Measurements from ENCODE around the gene CCL2.
A peak's percentile ranks its signal among the peaks of the same experiment; 100 is the strongest.

Gene CCL2

DNA sequence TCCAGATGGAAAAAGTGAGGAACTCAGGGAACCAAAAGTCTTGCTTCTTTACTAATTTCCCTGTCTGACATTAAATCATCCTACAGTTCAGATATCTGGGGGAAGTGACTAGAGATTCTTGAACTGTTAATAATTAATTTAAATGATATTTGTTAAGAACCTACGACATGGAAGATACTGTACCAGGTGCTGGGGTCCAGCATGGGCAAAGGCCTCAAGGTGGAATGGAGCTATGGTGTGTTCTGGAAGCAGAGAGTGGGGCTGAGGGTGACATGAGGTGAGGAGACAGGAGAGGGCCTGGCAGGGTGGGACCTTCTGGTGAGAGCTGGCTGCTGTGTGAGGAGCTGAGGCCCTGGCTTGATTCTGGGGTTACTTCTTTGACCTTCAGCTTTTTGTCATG is 6.0 kb upstream of the CCL2 start:
- Histone ChIP-seq H3K4me3 (replicated peaks; ENCODE audit: insufficient read depth, low read length) (no peak overlapping the region), H3K27me3 (ENCODE audit: insufficient read depth, poor library complexity, severe bottlenecking) (no peaks in the 10 kb centered on the region), H3K27ac (replicated peaks) (peak overlapping the region; percentile 84)
- DNase-seq (ENCODE audit: low read depth in 1 of 2, low spot score in 1 of 2) = no peak
- TF ChIP-seq GABPA (IDR thresholded peaks at IDR 0.05; ENCODE audit: low read depth) = no peak
- TF ChIP-seq, protein P1, sequence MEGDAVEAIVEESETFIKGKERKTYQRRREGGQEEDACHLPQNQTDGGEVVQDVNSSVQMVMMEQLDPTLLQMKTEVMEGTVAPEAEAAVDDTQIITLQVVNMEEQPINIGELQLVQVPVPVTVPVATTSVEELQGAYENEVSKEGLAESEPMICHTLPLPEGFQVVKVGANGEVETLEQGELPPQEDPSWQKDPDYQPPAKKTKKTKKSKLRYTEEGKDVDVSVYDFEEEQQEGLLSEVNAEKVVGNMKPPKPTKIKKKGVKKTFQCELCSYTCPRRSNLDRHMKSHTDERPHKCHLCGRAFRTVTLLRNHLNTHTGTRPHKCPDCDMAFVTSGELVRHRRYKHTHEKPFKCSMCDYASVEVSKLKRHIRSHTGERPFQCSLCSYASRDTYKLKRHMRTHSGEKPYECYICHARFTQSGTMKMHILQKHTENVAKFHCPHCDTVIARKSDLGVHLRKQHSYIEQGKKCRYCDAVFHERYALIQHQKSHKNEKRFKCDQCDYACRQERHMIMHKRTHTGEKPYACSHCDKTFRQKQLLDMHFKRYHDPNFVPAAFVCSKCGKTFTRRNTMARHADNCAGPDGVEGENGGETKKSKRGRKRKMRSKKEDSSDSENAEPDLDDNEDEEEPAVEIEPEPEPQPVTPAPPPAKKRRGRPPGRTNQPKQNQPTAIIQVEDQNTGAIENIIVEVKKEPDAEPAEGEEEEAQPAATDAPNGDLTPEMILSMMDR (IDR thresholded peaks at IDR 0.05; ENCODE audit: insufficient read depth, low read length) = no peak
- no peak for TF ChIP-seq POLR2AphosphoS5 (IDR thresholded peaks at IDR 0.05; ENCODE audit: low read depth)
- no peak for TF ChIP-seq SPI1 (IDR thresholded peaks at IDR 0.05; ENCODE audit: borderline replicate concordance, low read depth)
- TF ChIP-seq, protein P2, sequence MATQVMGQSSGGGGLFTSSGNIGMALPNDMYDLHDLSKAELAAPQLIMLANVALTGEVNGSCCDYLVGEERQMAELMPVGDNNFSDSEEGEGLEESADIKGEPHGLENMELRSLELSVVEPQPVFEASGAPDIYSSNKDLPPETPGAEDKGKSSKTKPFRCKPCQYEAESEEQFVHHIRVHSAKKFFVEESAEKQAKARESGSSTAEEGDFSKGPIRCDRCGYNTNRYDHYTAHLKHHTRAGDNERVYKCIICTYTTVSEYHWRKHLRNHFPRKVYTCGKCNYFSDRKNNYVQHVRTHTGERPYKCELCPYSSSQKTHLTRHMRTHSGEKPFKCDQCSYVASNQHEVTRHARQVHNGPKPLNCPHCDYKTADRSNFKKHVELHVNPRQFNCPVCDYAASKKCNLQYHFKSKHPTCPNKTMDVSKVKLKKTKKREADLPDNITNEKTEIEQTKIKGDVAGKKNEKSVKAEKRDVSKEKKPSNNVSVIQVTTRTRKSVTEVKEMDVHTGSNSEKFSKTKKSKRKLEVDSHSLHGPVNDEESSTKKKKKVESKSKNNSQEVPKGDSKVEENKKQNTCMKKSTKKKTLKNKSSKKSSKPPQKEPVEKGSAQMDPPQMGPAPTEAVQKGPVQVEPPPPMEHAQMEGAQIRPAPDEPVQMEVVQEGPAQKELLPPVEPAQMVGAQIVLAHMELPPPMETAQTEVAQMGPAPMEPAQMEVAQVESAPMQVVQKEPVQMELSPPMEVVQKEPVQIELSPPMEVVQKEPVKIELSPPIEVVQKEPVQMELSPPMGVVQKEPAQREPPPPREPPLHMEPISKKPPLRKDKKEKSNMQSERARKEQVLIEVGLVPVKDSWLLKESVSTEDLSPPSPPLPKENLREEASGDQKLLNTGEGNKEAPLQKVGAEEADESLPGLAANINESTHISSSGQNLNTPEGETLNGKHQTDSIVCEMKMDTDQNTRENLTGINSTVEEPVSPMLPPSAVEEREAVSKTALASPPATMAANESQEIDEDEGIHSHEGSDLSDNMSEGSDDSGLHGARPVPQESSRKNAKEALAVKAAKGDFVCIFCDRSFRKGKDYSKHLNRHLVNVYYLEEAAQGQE (IDR thresholded peaks at IDR 0.05; ENCODE audit: insufficient replicate concordance, low read depth) = no peak

DNA sequence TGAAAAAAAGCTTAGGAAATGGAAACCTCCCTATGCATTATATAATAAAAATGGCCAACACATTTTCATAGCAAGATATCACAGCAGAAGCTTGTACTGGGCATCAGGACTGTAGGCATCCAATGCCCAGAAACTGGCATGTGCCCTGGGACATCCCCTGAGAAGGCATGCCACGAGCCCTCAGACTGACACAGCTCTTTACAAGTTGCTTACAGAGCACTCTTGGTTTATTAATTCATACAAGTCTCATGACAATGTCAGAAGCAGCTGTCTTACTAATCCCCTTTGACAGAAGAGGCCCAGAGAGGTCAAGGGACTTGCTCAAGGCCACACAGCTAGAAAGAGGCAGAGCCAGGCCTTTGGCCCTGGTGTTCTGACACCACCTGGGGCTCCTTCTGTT is 5.6 kb upstream of the CCL2 start:
- DNase-seq (ENCODE audit: low read depth in 1 of 2, low spot score in 1 of 2) = no peak
- TF ChIP-seq POLR2AphosphoS5 (IDR thresholded peaks at IDR 0.05; ENCODE audit: low read depth) = no peak
- TF ChIP-seq, protein P2 (IDR thresholded peaks at IDR 0.05; ENCODE audit: insufficient replicate concordance, low read depth) = no peak
- no peak for TF ChIP-seq SPI1 (IDR thresholded peaks at IDR 0.05; ENCODE audit: borderline replicate concordance, low read depth)
- TF ChIP-seq, protein P1 (IDR thresholded peaks at IDR 0.05; ENCODE audit: insufficient read depth, low read length) = no peak
- no peak for TF ChIP-seq GABPA (IDR thresholded peaks at IDR 0.05; ENCODE audit: low read depth)
- no peaks in the 10 kb centered on the region for H3K27me3 ChIP-seq (ENCODE audit: insufficient read depth, poor library complexity, severe bottlenecking)
- no peak overlapping the region for H3K4me3 ChIP-seq (replicated peaks; ENCODE audit: insufficient read depth, low read length)
- H3K27ac ChIP-seq (replicated peaks) = peak overlapping the region; percentile 84

DNA sequence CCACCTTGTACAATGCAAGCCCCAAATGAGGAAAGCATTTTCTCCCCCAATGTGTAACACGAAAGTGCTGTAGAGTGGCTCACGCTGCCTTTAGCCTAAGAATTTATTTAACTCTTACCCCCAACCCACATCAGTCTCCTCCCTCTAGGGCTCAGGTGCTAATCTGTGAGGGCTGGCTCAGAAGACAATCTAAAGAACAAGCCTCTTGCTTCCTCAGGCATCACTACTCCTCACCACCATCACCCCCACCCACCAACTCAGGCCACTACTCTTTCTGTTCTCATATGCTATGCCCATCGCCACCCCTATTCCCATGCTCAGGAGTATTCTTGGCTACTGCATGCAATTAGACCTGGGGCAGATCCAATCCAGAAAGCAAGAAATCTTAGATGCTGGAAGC is 3.9 kb upstream of the CCL2 start:
- TF ChIP-seq GABPA (IDR thresholded peaks at IDR 0.05; ENCODE audit: low read depth) (no peak), POLR2AphosphoS5 (IDR thresholded peaks at IDR 0.05; ENCODE audit: low read depth) (no peak), SPI1 (IDR thresholded peaks at IDR 0.05; ENCODE audit: borderline replicate concordance, low read depth) (no peak)
- TF ChIP-seq, protein P1 (IDR thresholded peaks at IDR 0.05; ENCODE audit: insufficient read depth, low read length) = no peak
- TF ChIP-seq, protein P2 (IDR thresholded peaks at IDR 0.05; ENCODE audit: insufficient replicate concordance, low read depth) = no peak
- DNase-seq (ENCODE audit: low read depth in 1 of 2, low spot score in 1 of 2) = no peak
- no peaks in the 10 kb centered on the region for H3K27me3 ChIP-seq (ENCODE audit: insufficient read depth, poor library complexity, severe bottlenecking)
- H3K4me3 ChIP-seq (replicated peaks; ENCODE audit: insufficient read depth, low read length) = no peak overlapping the region
- H3K27ac ChIP-seq (replicated peaks) = no peak overlapping the region
